ENCODE measurements around the gene PSMA3.
A peak's percentile ranks its signal among the peaks of the same experiment; 100 is the strongest.

Gene PSMA3

GRCh38 chr14:58272588-58273372, 28.1 kb downstream of the PSMA3 start:
- no peak for DNase-seq (ENCODE audit: low read depth, low spot score)

GRCh38 chr14:58274881-58275280, 30.2 kb downstream of the PSMA3 start:
- DNase-seq (ENCODE audit: low read depth, low spot score) = no peak

- DNase-seq (ENCODE audit: low read depth, low spot score) = no peak
These were observed 31.0 kb downstream of the PSMA3 start for GRCh38 chr14:58275527-58276190.

- no peak for DNase-seq (ENCODE audit: low read depth, low spot score)
These were observed 31.6 kb downstream of the PSMA3 start for GRCh38 chr14:58276208-58276607.

- DNase-seq (ENCODE audit: low read depth, low spot score) = no peak
These were observed 33.5 kb downstream of the PSMA3 start for GRCh38 chr14:58278177-58278576.

GRCh38 chr14:58280954-58281787, 36.5 kb downstream of the PSMA3 start:
- no peak for DNase-seq (ENCODE audit: low read depth, low spot score)

GRCh38 chr14:58281969-58282368, 37.3 kb downstream of the PSMA3 start:
- no peak for DNase-seq (ENCODE audit: low read depth, low spot score)

GRCh38 chr14:58282925-58283593, 38.4 kb downstream of the PSMA3 start:
- DNase-seq (ENCODE audit: low read depth, low spot score) = no peak

- no peak for DNase-seq (ENCODE audit: low read depth, low spot score)
These were observed 39.1 kb downstream of the PSMA3 start for GRCh38 chr14:58283730-58284129.

- no peak for DNase-seq (ENCODE audit: low read depth, low spot score)
These were observed 40.5 kb downstream of the PSMA3 start for GRCh38 chr14:58285132-58285531.

GRCh38 chr14:58287607-58288042, 43.0 kb downstream of the PSMA3 start:
- no peak for DNase-seq (ENCODE audit: low read depth, low spot score)

GRCh38 chr14:58288106-58288792, 43.6 kb downstream of the PSMA3 start:
- DNase-seq (ENCODE audit: low read depth, low spot score) = no peak

- DNase-seq (ENCODE audit: low read depth, low spot score) = no peak
These were observed 47.0 kb downstream of the PSMA3 start for GRCh38 chr14:58291646-58292045.

- DNase-seq (ENCODE audit: low read depth, low spot score) = no peak
These were observed 47.5 kb downstream of the PSMA3 start for GRCh38 chr14:58292187-58292586.

- no peak for DNase-seq (ENCODE audit: low read depth, low spot score)
These were observed 49.6 kb downstream of the PSMA3 start for GRCh38 chr14:58294201-58294600.

- DNase-seq (ENCODE audit: low read depth, low spot score) = no peak
These were observed 52.1 kb downstream of the PSMA3 start for GRCh38 chr14:58296726-58297125.

- no peak for DNase-seq (ENCODE audit: low read depth, low spot score)
These were observed 52.7 kb downstream of the PSMA3 start for GRCh38 chr14:58297412-58297761.

GRCh38 chr14:58297762-58298476, 53.3 kb downstream of the PSMA3 start:
- peak; percentile 97 for DNase-seq (ENCODE audit: low read depth, low spot score)

- peak; percentile 61 for DNase-seq (ENCODE audit: low read depth, low spot score)
These were observed 54.1 kb downstream of the PSMA3 start, which contains the start of gene ARID4A for GRCh38 chr14:58298477-58299400. ARID4A (plus strand) TSS chr14:58298555; CDS start chr14:58299855, 1,300 bp downstream.

Data from activated naive CD8-positive, alpha-beta T cell treated with anti-CD3 and anti-CD28 coated beads, Interleukin-2, amount 50 U/mL, for 16 hours (primary cell).